NCI-H2081 treated with DMSO at 0.1 percent for 48 hours (cell line): ENCODE results near the gene CMYA5.
"Not testable (repeated sequence)": the region's sequence is repeated elsewhere in the genome, so short reads cannot be mapped to it uniquely, and the experiment has no call there.

Source experiments
- DNase-seq: peaks from one replicate; lab custom pipeline; 2025; lab: John Stamatoyannopoulos, UW

The CMYA5 gene

DNA sequence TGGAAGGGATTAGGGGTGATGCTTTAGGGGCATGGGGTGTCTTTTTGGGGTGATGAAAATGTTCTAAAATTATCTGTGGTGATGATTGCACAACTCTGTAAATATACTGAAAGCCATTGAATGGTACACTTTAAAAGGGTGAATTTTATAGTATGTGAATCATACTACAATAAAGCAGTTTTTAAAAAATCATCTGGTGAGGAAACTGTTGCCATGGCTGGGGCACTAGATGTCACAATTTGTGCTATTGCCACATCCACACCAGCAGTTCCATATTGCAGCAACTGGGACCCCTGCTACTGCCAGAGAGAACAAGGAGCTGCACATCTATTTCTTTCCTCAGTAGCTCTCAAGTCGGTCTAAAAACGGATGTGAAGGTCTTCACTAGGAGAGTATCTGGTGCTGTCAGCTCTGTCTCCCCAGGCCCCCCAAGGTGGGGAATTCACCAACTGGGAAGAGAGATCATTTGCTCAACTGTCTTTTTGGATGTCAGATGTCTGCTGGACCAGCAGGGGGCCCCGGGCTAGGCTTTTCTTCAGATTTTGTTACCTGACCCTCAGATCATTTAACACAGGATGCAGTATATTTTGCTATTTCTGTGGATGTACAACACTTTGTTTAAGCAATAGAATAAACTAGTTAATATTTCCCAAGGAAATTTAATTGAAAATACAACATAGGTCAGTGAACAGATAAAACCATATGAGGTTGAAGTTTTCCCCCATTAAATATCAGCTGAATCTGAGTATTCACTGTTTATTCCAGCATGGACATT, 13.2 kb downstream of the CMYA5 start:
- no peak for DNase-seq

DNA sequence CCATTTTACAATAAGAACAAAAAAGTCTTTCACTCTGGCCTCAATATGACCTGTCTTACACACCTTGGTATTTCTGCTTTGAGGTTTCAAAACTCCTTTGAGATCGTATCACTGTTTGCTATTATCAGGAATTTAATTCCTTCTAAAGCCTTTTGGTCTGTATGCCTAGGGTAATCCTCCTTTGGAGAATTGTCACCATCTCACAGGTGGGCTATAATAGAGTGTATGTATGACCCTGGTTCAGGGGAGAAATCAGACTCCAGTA, 13.7 kb downstream of the CMYA5 start:
- no peak for DNase-seq

DNA sequence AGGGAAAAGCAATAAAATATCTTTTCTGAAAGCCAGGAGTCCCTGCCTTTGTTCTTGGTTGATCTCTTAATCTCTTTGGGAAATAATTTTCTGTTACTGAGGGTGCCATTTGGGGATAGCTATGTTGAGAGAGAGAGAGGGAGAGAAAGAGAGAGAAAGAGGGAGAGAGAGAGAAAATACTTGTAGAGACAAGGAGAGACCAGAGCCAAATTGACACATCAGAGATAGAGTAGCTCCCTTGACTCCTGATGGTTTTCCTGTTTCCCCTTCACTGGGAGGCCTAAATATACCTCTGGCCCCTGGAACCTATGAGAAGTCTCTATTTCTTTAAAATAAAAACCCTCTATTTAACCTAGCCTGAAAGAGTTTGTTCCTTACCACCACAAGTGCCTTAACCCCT, 14.9 kb downstream of the CMYA5 start:
- DNase-seq = no peak

DNA sequence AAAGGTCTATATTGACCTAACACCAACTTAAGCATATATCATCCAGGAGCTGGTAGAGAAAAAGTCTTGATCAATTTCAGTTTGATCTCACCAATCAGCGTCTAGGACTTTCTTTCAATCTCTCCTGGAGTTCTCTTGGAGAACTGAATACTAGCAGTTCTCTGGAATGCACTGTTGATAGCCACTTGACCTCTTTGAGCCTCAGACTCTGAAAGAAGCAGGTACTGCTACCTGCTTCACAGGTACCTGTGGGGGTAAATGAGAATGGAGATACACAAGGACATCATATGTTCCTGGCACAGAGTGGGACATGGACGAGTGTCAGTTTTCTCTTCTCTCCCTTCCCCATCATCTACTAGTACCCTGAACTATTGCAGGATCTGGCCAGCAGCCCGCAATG, 16.0 kb downstream of the CMYA5 start:
- no peak for DNase-seq

DNA sequence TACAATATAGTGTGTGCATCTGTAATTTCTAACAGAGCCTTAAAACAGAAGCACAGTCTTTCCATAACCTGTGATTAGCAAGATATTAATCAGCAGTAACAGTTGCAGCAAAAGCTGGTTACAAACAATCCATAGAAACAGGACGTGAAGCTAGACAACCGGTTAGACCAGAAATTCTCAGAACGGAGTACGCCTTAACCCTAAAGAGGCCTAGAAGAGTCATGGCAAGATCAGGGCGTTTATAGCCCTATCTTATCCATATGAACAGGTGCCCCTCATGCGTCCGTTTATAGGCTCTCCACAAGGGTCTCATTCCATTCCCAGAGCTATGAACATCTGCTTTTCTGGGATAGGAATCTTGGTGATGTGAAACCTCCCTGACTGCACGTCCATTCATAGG, 16.7 kb downstream of the CMYA5 start:
- DNase-seq = not testable (repeated sequence)

DNA sequence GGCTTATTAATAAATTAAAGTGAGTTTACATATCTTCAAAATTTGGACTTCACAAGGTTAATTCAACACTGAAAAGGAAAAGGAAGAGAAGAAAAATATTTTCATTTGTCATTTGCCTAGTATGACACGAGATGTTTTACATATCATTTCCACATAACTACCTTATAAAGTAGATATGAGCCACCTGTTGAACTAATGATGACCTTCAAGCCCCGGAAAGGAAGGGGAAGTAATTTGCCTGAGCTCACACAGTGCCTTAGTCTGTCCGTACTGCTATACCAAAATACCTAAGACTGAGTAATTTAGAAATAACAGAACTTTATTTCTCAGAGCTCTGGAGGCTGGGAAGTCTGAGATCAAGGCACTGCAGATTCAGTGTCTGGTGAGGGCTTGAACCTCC, 17.9 kb downstream of the CMYA5 start:
- no peak for DNase-seq

DNA sequence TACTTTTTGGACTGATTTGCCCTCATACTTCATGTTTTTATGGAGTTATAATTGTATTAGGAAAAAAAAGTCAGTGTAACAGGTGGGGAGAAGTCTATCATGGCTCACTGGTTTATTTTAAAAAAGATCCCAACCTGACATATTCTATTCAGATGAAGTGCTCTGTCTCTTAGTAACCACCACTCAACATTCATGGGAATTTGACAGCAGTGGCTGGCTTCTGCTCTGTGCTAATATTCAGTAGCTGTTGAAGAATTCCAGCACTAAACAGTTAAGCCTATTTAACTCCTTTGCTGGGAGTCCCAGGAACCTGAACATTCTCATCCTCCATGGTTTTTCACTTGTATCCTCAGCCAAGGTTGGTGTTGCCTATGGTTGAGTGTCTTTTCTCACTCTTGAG, 23.1 kb downstream of the CMYA5 start:
- no peak for DNase-seq

DNA sequence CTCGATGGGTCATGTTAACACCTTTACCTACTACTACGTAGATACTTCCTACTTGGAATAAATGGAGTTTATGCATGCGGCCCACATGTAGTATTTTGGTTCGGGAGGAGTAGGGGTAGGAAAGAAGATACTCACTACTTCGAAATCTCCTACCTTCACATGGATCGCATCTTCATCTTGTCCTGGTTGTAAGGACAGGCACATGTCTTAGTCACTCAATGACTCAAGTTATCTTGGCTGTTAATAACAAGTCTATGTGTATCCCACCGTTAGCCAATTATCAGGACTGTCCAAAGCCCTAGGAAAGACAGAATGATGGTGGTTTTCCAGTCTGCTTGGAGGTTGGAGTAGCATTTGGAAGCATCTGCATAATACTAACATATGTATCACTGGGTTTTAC, 24.1 kb downstream of the CMYA5 start:
- no peak for DNase-seq

DNA sequence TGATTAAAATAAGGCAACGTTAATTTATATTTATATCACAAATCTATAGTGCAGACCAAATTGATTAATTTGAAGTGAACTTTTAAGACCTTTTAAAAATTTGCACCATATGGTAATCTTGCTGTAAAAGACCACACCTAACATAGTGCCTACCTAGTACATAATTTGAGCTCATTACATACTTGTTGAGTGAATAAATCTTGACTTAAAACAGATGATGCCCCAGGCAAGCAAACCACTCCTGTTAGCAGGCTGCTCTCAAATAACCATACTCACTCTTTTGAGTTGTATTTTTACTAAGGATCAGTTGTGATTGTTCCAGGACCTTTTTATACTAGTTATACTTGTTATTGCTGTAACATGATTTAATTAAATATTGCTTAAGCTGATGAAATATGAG, 27.2 kb downstream of the CMYA5 start:
- DNase-seq = no peak

DNA sequence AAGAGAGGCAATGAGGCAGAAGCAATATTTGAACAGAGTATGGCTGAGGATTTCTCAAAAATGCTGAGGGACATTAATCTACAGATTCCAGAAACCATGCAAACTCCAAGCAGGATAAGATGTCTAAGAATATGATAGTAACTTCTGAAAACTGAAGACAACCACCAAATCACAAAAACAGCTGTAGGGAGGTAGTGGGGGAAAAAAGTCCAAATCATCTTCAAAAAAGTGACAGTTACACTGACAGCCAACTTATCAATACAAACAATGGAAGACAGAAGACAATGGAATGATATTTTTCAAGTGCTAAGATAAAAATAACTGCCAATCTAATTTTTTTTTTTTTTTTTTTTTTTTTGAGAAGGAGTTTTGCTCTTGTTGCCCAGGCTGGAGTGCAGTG, 30.5 kb downstream of the CMYA5 start:
- DNase-seq = no peak

DNA sequence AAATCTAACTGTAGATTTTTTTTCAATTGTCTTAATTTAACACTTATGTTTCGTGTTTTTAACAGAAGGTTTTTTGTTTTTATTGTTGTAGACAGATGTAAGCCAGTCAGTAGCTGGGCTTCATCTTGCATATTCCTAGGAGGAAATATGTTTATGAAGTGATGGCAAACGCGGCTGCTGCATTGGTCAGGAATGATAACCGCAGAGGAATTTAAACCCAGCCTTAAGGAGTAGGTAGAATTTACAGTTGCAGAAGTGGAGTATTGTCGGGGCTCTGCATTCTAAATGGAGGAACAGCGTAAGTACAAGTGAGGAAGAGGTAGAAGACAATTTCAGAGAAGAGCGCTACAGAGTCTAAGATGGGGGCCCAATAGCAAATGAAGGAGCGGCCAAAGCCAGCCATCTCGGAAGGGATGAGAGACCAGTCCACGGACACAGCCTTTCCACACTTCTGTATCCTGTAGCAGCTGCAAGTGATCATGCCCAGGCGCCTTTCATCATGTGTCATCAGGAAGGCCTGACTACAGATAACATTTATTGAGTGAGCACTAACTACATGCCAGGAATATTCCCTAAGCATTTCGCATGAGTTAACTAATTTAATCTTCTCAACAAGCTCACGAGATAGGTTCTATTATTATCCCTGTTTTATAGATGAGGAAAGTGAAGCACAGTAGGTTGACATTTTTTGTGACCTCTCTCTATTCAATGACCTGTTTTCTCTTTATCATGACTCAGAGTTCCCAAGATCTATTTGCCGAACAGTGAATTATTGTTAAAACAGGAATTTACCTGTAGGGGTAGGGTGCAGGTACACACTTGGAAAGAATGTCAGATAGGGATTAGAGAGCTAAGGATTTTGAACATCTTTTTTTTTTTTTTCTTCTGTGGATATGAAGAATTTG, 38.1 kb downstream of the CMYA5 start:
- no peak for DNase-seq

DNA sequence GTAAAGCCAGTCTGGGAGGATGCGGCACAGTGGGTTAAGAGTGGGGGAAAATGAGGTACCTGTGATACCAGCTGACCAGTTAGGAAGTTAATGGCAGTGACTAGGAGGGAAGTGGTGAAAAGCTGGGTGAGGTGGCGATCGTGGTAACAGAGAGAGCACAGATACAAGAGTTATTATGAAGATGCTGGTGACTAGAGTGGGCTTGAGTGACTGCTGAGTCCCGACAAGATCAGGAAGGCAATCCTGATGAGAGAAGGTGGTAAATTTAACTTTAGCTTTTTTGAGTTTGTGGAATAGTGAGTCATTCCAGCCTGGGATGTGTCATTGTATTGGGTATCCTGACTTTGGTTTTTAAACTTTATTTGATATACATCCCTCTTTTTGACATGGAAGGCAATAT, 38.8 kb downstream of the CMYA5 start:
- no peak for DNase-seq

DNA sequence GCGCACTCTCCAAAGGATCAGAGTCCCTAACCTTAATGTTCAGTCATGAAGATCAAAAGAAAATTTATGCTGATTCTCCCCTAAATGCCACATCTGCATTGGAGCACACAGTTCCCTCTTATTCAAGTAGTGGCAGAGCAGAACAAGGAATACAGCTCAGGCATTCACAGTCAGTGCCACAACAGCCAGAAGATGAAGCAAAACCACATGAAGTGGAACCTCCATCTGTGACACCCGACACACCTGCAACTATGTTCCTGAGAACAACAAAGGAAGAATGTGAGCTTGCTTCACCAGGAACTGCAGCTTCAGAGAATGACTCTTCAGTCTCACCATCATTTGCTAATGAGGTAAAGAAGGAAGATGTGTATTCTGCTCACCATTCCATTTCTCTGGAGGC, 40.0 kb downstream of the CMYA5 start:
- no peak for DNase-seq

DNA sequence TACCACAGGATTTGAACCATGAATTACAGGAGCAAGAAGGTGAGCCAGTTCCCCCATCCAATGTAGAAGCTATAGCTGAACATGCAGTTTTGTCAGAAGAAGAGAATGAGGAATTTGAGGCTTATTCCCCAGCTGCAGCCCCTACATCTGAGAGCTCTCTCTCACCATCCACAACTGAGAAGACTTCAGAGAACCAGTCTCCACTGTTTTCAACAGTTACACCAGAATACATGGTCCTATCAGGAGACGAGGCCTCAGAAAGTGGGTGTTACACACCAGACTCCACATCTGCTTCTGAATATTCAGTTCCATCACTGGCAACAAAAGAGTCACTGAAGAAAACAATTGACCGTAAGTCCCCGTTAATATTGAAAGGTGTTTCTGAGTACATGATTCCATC, 40.9 kb downstream of the CMYA5 start:
- no peak for DNase-seq

DNA sequence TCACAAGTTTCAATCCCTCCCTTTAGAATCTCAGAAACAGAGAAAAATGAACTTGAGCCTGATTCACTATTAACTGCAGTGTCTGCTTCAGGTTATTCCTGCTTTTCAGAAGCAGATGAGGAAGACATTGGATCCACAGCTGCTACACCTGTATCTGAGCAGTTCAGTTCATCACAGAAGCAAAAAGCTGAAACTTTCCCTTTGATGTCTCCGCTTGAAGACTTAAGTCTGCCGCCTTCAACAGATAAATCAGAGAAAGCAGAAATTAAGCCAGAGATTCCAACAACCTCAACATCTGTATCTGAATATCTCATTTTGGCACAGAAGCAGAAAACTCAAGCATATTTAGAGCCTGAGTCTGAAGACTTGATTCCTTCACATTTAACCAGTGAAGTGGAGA, 42.1 kb downstream of the CMYA5 start:
- DNase-seq = no peak

DNA sequence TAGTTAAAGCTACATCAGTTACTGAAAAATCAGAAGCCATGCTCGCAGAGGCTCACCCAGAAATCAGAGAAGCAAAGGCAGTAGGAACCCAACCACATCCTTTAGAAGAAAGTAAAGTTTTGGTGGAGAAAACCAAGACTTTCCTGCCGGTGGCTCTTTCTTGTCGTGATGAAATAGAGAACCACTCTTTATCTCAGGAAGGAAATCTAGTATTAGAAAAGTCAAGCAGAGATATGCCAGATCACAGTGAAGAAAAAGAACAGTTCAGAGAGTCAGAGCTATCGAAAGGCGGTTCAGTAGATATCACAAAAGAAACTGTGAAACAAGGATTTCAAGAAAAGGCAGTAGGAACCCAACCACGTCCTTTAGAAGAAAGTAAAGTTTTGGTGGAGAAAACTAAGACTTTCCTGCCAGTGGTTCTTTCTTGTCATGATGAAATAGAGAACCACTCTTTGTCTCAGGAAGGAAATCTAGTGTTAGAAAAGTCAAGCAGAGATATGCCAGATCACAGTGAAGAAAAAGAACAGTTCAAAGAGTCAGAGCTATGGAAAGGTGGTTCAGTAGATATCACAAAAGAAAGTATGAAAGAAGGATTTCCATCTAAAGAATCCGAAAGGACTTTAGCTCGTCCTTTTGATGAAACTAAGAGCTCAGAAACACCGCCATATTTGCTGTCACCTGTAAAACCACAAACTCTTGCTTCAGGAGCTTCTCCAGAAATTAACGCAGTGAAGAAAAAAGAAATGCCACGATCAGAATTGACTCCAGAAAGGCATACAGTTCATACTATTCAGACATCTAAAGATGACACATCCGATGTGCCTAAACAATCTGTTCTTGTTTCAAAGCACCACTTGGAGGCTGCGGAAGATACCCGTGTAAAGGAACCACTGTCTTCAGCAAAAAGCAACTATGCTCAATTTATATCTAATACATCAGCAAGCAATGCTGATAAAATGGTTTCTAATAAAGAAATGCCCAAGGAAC, 47.2 kb downstream of the CMYA5 start:
- DNase-seq = no peak

DNA sequence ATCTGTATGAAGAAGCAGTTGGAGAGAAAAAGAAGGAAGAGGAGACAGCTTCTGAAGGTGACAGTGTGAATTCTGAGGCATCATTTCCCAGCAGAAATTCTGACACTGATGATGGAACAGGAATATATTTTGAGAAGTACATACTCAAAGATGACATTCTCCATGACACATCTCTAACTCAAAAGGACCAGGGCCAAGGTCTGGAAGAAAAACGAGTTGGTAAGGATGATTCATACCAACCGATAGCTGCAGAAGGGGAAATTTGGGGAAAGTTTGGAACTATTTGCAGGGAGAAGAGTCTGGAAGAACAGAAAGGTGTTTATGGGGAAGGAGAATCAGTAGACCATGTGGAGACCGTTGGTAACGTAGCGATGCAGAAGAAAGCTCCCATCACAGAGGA, 48.7 kb downstream of the CMYA5 start:
- DNase-seq = no peak

DNA sequence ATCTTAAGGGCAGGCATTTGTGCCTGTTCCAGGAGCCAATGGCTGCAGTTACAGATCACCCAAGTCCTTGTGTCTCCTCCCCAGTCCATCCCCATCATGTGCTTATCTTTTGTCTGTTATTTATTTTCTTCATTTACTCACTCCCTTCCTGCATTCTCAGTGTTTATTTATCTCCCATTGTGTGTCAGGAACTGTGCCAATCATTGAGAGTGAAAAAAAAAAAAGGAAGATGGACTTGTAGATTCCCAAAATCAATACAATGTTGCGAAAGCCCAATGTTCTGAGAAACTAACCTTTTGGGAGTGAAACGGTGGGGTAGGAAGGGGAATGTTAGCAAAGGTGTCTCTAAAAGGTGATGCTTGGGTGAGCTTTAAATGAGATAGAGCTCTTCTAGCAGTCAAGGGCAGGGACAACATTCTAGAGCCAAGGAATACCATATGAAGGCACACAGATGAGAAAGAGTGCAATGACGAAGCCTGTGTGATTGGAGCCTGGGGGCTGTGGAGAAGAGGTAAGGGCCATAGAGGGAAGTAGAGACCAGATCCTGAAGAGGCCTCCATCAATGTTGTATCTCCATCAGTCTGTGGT, 53.0 kb downstream of the CMYA5 start:
- no peak for DNase-seq

DNA sequence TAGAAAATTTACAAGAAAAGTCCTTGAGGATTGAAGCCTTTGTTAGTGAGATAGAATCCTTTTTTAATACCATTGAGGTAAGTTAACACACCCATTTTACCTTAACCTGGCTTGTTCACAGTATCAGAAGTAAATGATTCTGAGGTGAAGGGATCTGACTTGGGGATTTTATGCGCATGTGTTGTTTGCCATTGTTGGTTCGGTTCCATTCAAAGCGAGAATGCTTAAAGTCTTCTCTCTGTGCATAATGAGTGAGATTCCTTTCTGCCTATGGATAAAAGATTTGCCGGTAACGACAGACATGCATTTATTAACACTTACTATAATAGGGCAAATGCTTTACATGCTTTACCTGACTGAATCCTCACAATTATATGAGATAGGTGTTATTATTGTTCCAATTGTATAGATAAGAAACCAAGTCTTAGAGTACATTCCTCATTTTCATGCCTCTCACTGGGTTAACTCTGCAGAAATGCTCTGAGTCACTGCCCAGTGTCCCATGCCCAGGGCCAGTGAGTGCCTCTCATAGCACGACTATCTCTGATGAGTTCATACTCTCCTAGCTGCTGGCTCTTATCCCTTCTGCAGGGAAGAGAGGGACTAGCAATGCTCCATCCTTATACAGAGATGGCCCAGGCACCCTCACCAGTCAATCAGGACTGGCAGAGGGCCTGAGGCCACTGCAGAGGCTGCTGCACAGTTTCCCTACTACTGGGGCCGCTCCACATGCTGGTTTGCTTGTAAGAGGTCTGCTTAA, 54.4 kb downstream of the CMYA5 start:
- no peak for DNase-seq

DNA sequence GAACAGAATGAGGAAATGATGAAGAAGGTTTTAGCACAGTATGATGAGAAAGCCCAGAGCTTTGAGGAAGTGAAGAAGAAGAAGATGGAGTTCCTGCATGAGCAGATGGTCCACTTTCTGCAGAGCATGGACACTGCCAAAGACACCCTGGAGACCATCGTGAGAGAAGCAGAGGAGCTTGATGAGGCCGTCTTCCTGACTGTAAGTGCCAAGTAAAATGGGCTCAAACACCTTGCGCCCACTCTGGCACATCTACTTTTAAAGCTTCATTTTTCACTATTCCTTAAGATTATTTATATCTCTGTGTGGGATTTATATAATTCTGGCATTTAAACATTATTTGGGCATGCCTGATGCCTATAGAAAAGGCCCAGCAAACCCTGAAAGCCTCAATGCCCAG, 55.6 kb downstream of the CMYA5 start:
- no peak for DNase-seq
